Globus pallidus (tissue), 1 donor: ENCODE measurements around the gene RTN4IP1.
"Not testable (repeated sequence)": the region's sequence is repeated elsewhere in the genome, so short reads cannot be mapped to it uniquely, and the experiment has no call there.

ENCODE experiments used
- DNase-seq: peaks from one replicate; pipeline ENCODE4 v3.0.0-alpha.2; 2015; ENCODE audit warnings: low spot score

RTN4IP1 gene

GRCh38 chr6:106579281-106579680, 50.0 kb downstream of the RTN4IP1 start:
- DNase-seq, result no peak

GRCh38 chr6:106574741-106575458, 54.4 kb downstream of the RTN4IP1 start:
- peak; percentile 63 for DNase-seq

GRCh38 chr6:106572875-106573585, 56.3 kb downstream of the RTN4IP1 start:
- no peak for DNase-seq

- no peak for DNase-seq
Measured at GRCh38 chr6:106572436-106572835, 56.9 kb downstream of the RTN4IP1 start.

GRCh38 chr6:106569428-106569827, 59.9 kb downstream of the RTN4IP1 start:
- DNase-seq, result no peak

DNA sequence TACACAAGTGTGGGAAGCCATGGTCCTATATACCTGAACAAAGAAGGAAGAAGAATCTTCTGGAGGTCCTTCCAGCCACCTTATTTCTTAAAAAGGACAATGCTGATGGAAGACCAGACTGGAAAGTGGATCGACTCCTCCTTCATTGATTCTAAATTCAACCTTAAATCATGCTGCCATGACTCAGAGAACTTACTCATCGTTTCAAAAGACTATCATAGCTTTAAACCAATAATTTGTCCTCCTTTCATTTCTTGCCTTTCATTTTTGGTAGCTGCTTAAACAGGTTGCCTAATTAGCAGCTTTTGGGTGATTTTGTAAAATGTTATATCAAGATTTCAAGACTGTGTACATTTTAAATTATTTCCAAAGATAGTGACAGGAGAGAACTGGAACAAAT, 60.8 kb downstream of the RTN4IP1 start:
- no peak for DNase-seq

DNA sequence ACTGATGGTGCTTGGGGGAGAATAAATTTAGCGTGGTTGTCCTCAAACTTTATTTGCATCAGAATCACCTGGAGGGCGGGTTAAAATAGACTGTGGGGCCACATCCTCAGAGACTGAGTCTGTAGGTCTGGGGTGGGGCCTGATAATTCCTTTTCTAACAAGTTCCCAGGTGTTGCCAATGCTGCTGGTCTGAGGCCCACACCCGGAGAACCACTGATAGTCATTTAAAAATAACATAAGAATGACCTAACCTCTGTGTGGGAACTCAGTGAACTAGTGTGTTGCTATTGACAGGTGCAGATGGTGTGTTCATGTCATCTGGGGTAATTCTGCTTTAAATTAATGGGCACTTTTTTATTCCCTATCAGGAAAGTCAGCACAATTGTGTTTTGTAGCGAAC, 64.8 kb downstream of the RTN4IP1 start:
- DNase-seq, result no peak

- DNase-seq, result no peak
Measured at GRCh38 chr6:106563614-106564013, 65.7 kb downstream of the RTN4IP1 start.

- no peak for DNase-seq
Measured at GRCh38 chr6:106561686-106562405, 67.5 kb downstream of the RTN4IP1 start.

GRCh38 chr6:106560996-106561685, 68.2 kb downstream of the RTN4IP1 start:
- no peak for DNase-seq

GRCh38 chr6:106559659-106560058, 69.6 kb downstream of the RTN4IP1 start:
- DNase-seq, result not testable (repeated sequence)

DNA sequence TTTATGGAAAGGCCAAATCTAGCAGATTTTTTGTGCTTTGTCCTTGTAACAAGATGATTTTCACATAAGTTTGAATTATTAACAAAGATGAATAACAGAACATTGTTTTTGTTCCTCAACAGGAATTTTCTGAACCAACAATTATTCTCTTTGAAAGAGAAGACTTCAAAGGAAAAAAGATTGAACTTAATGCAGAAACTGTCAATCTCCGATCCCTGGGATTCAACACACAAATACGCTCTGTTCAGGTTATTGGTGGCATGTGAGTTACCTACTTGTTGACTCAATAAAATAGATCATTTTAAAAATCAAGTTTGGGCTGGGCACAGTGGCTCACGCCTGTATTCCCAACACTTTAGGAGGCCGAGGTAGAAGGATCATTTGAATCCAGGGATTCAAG, 70.9 kb downstream of the RTN4IP1 start:
- no peak for DNase-seq

DNA sequence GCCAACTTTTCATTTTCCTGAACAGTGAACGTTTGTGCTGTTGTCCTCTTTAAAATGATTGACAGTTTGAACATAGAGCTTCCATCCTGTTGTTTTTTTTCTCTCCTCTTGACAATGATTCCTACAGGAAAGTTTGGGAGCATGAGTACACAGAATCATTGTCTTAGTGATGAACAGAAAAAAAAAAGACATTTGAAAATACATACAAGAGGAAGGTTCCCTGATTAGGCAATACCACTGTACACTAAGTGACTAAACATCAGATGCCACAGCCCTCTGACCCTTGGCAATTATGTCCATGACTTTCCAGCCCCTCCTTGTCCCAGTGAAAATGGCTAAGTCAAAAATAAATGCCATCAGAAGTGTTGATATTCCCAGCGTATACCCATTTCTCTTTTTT, 71.5 kb downstream of the RTN4IP1 start:
- DNase-seq, result no peak

DNA sequence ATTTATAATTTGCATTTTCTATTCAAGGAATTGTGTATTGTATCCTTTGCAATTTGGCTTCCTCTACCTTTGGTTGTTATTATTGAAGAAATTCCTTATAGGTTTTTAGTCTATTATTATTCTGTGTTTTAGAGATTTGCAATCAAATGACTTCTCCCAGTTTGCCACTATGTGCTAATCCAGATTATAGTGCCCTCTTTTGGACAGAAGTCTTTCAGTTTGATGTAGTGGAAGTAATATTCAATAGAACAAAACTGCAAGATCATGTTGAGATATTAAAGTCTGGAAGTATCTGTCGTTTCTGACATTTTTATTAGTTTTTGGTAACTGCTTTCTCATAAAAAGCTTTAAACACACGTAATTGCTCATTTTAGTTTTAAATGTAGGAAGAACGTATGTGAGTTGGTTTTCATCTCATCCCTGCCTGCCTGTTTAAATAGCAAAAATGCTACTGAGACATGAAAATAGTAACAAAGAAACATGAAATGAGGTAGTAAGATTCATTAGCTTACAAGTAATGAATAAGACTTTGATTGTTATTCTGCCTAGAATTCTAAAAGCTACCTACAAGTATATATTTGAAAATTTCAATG, 72.8 kb downstream of the RTN4IP1 start:
- peak; percentile 20 for DNase-seq

DNA sequence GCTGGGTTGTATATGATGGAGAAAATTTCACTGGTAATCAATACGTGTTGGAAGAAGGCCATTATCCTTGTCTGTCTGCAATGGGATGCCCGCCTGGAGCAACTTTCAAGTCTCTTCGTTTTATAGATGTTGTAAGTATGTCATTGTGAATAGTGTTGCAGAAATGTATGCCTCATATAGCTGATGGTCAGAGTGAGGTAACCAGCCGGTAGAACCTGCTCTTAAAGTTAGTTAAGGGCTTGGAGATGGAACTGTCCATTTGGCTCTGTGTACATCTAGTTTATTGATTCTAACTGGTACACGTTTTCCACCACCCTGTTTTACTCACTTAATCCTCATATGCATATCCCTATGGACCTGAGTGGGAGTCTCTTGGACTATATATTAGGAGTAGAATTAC, 73.5 kb downstream of the RTN4IP1 start:
- DNase-seq, result no peak

GRCh38 chr6:106553440-106553839, 75.9 kb downstream of the RTN4IP1 start:
- no peak for DNase-seq

GRCh38 chr6:106551155-106551554, 78.1 kb downstream of the RTN4IP1 start:
- DNase-seq, result no peak

DNA sequence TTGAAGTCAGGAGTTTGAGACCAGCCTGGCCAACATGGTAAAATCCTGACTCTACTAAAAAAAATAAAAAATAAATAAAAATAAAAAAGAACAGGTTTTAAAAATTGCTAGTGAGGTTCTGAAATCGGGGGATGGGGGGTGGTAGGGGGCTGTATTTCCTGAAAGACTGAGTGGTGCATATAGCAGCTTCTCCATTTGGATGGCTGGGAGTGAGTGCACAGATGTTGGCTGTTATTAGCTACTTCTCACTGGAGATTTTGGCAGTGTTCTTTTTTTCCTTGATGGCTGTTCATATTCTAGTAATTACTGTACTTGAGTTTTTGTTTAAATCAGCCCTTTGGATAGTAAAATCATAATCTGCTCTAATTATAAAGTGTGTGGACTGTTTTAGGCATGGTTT, 79.8 kb downstream of the RTN4IP1 start:
- DNase-seq, result no peak

DNA sequence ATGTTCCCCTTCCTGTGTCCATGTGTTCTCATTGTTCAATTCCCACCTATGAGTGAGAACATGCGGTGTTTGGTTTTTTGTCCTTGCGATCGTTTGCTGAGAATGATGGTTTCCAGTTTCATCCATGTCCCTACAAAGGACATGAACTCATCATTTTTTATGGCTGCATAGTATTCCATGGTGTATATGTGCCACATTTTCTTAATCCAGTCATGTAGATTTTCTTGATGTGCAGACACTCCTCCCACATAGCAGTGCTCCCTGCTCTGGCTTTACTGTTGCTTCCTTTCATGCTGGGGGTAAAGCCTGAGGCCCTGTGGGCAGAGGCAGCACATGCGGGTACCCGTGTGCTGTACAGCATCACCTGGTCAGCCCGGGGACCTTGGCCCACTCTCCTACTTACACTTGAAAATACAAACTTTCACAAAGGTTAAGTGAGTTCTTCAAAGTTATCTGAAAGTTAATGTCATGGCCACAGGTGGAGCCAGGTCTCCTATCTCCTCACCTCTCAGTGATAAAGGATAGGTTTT, 80.3 kb downstream of the RTN4IP1 start:
- DNase-seq, result not testable (repeated sequence)

- no peak for DNase-seq
Measured at GRCh38 chr6:106547601-106548453, 81.5 kb downstream of the RTN4IP1 start.
